Measurements from ENCODE around the gene PARD6A. TPM values are rescaled to one million over a fixed set of nuclear protein-coding genes. Genes with fewer than 3 reads are reported as not detected.

Gene PARD6A
- total RNA-seq, 1 donor, result 1.4 TPM

GRCh38 chr16:67641779-67642708 is 18.7 kb upstream of the PARD6A start:
- TF ChIP-seq, protein P1, sequence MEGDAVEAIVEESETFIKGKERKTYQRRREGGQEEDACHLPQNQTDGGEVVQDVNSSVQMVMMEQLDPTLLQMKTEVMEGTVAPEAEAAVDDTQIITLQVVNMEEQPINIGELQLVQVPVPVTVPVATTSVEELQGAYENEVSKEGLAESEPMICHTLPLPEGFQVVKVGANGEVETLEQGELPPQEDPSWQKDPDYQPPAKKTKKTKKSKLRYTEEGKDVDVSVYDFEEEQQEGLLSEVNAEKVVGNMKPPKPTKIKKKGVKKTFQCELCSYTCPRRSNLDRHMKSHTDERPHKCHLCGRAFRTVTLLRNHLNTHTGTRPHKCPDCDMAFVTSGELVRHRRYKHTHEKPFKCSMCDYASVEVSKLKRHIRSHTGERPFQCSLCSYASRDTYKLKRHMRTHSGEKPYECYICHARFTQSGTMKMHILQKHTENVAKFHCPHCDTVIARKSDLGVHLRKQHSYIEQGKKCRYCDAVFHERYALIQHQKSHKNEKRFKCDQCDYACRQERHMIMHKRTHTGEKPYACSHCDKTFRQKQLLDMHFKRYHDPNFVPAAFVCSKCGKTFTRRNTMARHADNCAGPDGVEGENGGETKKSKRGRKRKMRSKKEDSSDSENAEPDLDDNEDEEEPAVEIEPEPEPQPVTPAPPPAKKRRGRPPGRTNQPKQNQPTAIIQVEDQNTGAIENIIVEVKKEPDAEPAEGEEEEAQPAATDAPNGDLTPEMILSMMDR (IDR thresholded peaks at IDR 0.05; ENCODE audit: insufficient read depth, low read length), result no peak
- peak; percentile 67 for DNase-seq (ENCODE audit: low read depth)
- no peak overlapping the region for H3K4me3 ChIP-seq (ENCODE audit: low read depth, low read length)

DNA sequence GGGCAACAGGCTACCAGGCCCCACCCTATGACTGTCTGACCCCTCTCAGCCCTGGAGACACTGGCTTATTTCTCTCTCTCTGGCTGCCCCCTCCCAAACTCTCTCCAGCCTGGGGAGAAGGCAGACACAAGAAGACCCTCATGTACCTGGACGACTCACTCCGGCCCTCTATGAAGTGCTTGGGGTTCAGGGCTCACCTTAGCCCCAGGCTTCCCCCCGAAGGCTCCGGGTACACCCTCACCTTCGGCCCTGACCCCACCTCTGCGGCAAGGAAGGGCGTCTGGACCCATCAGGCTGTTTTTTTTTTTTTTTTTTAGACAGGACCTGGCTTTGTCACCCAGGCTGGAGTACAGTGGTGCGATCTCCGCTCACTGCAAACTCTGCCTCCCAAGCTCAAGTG is 16.7 kb upstream of the PARD6A start:
- H3K4me3 ChIP-seq (ENCODE audit: low read depth, low read length), result no peak overlapping the region
- no peak for DNase-seq (ENCODE audit: low read depth)
- TF ChIP-seq, protein P1 (IDR thresholded peaks at IDR 0.05; ENCODE audit: insufficient read depth, low read length), result no peak

DNA sequence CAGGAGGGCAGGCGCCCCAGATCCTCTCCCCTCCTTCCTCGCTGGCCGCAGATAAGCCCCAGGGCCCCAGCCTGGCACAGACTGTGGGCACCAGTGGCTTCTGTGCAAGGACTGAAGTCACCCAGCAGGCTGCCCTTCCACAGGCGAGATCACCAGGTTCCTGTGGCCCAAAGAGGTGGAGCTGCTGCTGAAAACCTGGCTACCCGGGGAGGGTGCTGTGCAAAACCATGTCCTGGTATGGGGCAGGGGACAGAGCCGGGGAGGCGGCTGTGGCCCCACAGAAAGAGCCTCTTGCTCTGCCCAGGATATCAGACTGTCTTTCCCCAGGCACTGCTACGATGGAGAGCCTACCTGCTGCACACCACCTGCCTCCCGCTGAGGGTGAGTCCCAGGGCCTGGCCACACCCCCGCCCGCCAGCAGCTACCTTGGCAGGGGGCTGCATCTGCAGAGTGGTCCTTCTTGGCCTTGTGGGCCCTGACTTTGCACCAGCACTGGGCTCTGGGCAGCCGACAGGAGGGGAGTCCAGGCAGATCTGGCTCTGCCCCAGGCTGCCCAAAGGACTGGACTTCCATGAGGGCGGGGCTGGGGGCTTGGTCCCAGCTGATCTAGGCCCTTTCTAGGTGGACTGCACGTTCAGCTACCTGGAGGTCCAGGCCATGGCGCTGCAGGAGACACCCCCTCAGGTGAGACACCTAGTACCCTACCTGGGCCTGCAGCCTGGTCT is 15.2 kb upstream of the PARD6A start:
- TF ChIP-seq, protein P1 (IDR thresholded peaks at IDR 0.05; ENCODE audit: insufficient read depth, low read length), result no peak
- no peak overlapping the region for H3K4me3 ChIP-seq (ENCODE audit: low read depth, low read length)
- no peak for DNase-seq (ENCODE audit: low read depth)

DNA sequence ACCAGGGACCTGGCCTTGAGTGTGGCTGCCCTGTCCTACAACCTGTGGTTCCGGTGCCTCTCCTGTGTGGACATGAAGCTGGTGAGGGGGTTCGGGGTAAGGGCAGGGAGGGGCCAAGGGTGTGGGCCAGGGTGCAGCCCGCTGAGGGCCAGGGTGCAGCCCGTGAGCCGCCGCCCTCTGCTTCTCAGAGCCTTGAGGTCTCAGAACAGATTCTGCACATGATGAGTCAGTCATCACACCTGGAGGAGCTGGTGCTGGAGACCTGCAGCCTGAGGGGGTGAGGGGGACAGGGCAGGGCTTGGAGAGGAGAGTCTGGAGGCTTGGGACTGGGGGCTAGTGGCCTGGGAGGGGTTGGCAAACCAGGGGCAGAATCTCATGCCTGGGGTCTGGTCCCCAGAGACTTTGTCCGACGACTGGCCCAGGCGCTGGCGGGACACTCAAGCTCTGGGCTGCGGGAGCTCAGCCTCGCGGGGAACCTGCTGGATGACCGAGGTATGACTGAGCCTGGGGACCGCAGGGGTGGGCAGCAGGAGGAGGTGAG is 13.6 kb upstream of the PARD6A start:
- no peak overlapping the region for H3K4me3 ChIP-seq (ENCODE audit: low read depth, low read length)
- DNase-seq (ENCODE audit: low read depth), result no peak
- TF ChIP-seq, protein P1 (IDR thresholded peaks at IDR 0.05; ENCODE audit: insufficient read depth, low read length), result no peak

DNA sequence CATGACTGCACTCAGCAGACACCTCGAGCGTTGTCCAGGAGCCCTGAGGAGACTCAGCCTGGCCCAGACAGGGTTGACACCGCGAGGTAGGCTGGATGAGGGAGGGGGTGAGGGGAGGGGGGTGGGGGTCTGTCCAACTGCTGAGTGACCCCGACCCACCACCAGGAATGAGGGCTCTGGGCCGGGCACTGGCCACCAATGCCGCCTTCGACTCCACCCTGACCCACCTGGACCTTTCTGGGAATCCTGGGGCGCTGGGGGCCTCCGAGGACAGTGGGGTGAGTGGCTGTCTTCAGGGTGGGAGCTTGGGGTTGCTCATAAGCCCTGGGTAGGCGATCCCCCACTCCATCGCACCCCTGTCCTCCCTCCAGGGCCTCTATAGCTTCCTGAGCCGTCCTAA is 13.1 kb upstream of the PARD6A start:
- TF ChIP-seq, protein P1 (IDR thresholded peaks at IDR 0.05; ENCODE audit: insufficient read depth, low read length), result no peak
- no peak overlapping the region for H3K4me3 ChIP-seq (ENCODE audit: low read depth, low read length)
- DNase-seq (ENCODE audit: low read depth), result no peak

DNA sequence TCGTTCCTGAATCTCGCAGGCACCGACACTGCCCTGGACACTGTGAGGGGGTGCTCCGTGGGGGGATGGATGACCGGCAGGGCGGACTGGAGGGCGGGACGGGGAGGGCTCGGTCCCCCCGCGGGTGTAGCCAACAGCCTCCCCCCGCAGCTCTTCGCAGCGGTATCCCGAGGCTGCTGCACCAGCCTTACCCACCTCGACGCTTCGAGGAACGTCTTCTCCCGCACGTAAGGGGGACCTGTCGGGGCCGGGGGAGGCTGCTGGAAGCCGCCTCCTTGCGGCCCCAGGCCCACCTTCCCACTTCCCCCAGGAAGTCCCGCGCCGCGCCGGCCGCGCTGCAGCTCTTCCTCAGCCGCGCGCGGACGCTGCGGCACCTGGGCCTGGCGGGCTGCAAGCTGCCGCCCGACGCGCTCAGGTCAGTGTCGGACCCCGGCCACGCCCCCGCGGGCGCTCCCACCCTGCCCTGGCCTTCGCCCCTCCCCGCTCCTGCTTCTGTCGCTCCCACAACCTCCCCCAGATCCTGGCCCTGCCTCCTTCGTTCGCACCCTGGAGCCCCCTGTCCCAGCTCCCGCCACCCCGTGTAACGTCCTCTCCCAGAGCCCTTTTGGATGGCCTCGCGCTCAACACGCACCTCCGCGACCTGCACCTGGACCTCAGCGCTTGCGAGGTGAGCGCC is 12.5 kb upstream of the PARD6A start:
- DNase-seq (ENCODE audit: low read depth), result no peak
- TF ChIP-seq, protein P1 (IDR thresholded peaks at IDR 0.05; ENCODE audit: insufficient read depth, low read length), result no peak
- H3K4me3 ChIP-seq (ENCODE audit: low read depth, low read length), result no peak overlapping the region

All from fibroblast of the aortic adventitia (primary cell).